IPS-11a (cell line): ENCODE data around the gene ADAM12.

Experiments
- H3K4me3 ChIP-seq: one replicate; pipeline ENCODE4 v1.5.1; 2013; ENCODE audit warnings: low read depth, low read length, control low read depth

ADAM12 gene

DNA sequence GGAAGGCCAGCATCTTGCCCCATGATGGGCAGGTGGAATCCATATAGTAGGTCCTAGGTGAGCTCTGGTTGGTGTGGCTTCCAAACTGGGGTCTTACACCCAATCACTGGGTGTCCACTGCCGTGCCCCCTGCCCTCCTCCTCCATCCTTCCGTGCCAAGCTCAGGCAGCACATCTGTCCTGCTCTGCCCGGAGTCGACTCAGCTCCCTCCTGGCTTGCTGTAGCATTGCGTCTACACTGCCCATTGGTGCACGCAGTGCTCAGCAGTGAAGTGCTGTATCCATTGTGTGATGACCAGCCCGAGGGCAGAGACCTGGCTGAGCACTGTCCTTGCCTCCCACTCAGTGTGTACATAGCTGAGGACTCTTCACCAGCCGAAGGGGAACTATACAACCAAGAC is 148.4 kb downstream of the ADAM12 start:
- H3K4me3 ChIP-seq: no peak overlapping the region

DNA sequence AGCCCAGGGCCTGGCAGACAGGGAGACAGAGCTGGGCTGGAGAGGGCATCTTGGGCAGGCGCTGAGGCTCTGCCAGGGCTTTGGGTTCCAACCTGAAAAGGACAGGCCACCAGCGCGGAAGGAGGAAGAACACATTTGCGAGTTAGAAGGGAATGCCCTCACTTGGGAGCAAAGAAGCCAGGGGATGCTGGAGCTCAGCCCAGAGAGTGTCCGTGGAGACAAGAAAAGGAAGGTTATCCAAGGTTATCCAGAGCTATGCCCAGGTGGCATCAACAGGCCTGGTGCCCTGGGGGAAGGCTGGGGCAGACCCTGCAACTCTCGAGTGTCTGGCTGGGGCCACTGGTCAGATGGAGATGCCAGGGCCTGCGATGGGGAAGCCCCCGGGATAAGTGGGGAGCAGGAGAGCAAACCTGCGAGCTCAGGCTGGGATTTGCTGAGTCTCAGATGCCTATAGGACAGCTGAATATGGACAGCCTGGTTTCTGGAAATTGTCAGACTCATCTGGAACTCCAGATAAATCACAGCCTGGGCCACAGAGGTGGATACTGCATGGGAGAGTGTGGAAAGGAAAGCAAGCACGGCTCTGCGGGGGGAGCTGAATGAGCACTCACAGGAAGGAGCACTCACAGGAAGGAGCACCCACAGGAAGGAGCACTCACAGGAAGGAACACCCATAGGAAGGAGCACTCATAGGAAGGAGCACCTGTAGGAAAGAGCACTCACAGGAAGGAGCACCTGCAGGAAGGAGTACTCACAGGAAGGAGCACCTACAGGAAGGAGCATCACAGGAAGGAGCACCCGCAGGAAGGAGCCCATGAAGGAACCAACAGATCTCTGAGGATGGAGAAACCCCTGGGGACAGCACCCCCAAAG is 152.1 kb downstream of the ADAM12 start:
- no peak overlapping the region for H3K4me3 ChIP-seq

DNA sequence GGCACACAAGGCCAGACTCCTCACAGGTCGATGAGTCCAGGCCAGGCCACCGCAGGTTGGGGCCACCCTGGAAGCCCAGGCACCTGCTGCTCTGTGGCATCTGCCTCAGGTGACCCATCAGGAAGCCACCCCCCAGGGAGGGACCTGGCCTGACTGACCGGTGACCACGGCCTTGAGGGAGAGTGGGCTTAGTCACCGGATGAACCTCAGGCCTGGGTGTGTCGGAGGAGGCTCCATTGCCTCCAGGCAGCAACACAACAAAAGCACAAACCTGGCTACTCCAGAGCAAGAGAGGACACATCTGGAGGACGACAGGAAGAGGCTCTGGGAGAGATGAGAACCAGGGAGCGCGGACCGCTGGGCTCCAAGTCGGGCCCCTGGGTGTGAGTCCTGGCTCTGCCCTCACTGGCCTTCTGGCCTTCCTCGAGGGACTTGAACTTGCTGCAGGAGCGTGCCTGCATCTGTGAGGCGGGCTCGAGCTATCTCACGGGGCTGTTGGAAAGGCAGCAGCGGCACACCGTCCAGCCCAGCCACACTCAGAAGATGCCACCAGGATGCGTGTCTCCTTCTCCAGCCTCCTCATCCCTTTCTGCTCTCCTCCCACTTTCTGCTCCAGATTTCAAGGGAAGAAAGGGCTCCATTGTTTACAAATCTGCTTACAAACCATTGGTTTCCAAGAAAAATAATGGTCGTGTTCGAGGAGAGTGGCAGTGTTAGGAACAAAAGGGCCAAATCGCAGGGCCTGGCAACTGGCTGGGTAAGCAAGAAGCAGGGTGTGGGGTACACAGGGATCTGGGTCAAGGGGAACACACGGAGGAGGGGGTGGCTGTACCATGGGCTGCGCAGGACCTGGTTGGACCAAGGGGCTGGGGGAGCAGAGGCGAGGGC is 152.9 kb downstream of the ADAM12 start:
- no peak overlapping the region for H3K4me3 ChIP-seq

DNA sequence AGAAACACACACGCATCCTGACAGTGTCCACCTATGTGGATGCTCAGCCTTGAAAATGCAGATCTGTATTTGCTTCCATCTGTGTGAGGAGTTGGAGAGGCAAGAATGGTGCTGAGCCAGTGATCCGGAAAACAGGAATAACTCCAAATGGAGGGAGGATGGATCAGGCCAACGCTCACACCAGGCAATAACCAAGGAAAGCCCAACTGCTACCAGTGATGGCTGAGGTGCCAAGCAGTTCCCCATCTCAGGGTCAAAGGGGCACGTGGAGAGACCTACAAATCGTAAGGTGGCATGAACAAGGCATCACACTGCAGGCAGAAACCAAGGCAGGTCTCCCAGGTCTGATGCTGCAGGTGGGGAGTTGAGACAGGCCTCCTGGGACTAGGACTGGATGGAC is 153.6 kb downstream of the ADAM12 start:
- H3K4me3 ChIP-seq: no peak overlapping the region

- no peak overlapping the region for H3K4me3 ChIP-seq
These were observed 154.8 kb downstream of the ADAM12 start for GRCh38 chr10:126233182-126234148.

DNA sequence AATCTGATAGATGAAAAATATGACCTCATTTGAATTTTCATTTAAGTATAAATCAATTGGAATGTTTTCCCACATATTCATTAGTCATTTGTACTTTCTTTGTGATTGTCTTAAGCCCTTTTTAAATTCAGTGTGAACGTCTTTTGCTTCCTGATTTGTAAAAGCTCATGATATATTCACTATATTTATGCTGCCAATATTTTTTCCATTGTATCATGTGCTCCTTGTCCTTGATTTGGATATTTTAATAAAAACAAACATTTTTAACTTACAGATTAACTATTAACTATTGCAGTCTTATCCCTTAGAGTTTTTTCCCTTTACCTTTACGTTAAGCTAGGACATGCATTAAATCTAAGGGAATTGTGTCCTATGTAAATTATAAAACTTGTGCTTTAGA is 157.7 kb downstream of the ADAM12 start:
- no peak overlapping the region for H3K4me3 ChIP-seq

DNA sequence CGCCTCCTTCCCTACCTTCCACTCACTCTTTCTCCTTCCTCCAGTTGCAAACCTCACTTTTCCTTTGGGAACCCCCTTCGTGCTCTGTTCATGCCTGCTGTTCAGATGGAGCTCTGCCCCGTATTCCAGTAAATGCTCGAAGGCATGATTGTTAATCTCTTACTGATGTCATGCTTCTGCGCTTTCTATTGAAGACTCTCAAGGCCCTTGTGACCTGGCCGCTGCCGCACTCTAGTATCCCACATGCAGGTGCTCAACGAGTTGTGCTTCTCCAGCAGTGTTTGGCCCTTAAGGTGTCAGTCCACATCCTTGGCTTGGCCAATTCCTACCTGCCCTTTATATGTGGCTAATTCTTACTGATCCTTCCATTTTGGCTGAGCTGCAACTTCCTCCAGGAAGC is 158.6 kb downstream of the ADAM12 start:
- no peak overlapping the region for H3K4me3 ChIP-seq

DNA sequence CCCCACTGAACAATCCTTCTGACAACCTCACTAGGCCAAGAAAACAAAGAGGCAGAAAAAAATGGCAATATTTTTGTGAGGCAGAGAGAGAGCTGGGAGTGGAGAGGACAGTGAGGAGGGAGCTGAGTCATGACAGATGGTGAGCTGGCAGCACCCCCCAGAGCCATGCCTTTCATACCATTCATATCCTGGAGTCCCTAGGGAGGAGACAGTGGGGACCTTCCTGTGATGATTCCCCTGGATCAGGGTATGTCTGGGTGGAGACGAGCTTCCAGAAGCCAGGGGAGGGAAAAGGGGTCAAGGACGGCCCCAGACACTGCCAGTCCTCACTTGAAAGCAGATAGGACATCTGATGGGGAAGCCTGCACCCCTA is 160.5 kb downstream of the ADAM12 start:
- H3K4me3 ChIP-seq: no peak overlapping the region

DNA sequence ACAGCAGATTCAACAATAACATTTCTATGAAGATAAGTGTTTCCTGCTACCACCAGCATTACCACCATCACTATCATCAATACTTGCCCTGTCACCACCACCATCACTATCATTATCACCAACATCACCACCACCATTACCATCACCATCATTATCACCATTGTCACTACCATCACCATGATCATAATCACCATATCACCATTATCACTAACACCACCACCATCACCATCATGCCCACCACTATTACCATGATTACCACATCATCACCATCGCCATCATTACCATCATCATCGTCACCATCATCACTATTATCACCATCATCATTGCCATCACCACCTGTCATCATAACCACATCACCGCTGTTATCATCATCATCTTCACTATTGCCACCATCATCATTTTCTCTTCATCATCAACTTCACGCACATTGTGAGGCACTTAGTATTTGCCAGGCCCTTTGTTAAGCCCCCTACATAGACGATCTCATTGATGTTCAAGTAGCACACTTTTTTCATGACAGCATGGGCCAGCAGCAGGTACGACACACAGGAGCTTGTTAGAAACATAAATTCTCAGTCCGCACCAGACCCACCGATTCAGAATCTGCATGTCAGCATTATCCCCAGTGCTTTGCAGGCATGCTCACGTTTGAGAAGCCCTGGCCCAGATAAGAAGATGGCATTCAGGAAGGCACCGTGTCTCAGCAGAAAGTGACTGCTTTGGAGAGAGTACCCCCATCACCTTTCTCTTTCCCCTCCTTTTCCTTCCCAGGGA is 161.1 kb downstream of the ADAM12 start:
- no peak overlapping the region for H3K4me3 ChIP-seq

- no peak overlapping the region for H3K4me3 ChIP-seq
These were observed 162.1 kb downstream of the ADAM12 start for GRCh38 chr10:126226205-126226604.

DNA sequence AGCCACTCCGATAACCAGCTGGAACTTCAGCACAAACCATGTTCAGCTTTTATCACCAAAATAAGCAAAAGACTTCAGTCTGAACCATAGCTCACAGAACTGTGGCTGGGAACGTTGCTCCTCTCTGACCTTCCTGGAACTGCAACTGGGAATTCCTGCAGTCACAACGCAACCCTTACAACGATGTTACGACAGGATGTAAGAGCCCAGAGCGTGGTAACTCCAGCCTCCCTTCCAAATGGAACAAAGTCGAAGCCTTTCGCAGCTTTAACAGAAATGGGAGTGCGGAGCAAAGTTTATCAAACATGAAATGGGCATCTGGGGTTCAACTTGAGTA is 162.6 kb downstream of the ADAM12 start:
- no peak overlapping the region for H3K4me3 ChIP-seq

DNA sequence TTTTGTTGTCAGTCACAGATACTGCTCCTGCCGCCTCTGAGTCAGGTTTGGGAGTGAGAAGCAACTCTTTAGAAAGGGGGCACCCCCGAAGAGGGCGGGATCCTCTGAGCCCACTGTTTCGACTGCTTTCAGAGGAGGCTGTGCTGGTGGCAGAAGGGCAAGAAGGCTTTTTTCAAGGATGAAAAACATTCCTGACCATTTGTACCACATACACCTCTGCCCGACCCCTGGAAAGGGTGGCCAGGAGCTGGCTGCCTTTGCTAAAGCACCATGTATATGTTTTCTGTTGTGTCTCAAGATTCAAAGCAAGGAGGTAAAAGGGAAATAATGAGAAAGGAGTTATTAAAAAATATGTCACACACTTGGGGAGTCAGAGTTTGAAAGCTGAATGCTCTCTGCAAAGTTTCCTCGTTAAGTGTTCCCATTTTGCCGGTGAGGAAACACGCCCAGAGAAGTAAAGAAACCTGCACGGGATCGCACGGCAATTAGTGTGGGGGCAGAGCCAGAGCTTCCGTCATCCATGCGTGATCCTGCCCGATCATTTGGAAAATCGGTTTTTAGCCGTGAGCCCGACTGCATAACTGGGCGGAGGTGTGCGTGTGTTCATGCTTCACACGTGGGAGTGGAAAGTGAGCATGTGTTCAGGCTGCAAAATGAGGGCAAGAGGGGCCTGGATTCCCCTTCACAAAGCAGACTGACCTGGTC is 163.2 kb downstream of the ADAM12 start:
- no peak overlapping the region for H3K4me3 ChIP-seq

GRCh38 chr10:126223512-126224067 is 164.7 kb downstream of the ADAM12 start:
- H3K4me3 ChIP-seq: no peak overlapping the region

DNA sequence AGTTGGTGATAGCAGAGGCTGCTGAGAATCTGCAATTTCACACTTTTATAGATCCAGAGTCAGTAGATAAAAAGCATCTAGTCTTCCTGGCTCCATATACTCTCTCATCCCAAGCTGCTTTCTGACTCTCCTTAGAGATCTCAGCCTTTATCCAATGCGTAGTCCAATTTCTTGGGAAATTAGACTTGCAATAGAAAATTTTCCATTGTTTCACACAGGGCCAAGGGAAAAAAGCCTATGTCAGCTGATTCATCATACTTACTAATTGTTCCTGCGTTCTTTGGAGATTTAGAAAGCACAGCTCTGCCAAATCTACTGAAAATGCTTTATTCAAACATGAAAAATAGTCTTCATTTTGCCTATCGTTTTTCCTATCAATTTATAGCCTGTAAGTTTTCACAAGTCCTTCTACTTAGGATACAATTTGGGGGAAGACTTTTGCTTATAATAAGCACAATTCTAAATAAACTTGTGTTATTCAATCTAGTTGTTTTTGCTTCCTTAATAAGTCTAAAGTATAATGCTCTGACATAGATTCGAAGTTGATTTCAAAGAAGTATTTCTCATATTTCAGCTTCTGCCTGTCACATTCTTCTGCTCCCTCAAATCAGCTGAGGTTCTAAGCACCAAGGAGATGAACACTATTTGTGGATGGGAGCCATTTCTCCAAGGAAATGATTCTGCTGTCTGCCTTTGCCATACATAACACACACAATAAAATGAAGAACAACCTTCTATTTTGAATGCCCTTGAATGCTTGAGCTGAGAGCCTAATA is 165.4 kb downstream of the ADAM12 start:
- no peak overlapping the region for H3K4me3 ChIP-seq

DNA sequence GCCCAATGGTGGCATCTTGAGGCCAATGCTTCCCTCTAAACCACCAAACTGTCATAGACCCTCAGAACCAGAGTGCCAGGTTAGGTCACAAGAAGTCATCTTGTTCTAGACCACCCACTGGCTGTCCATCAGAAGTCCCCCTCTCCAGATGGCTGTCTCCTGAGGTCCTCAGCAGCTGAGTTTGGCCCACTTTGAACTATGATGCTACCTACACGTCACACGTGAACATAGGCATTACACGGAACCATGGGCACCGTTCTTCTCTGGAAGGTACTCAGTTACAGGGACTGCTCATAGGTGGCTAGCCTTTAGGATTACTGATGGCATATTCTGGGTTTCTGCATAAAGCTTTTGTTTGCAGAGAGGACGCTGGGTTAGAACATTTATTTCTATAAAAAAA is 166.4 kb downstream of the ADAM12 start:
- H3K4me3 ChIP-seq: no peak overlapping the region

DNA sequence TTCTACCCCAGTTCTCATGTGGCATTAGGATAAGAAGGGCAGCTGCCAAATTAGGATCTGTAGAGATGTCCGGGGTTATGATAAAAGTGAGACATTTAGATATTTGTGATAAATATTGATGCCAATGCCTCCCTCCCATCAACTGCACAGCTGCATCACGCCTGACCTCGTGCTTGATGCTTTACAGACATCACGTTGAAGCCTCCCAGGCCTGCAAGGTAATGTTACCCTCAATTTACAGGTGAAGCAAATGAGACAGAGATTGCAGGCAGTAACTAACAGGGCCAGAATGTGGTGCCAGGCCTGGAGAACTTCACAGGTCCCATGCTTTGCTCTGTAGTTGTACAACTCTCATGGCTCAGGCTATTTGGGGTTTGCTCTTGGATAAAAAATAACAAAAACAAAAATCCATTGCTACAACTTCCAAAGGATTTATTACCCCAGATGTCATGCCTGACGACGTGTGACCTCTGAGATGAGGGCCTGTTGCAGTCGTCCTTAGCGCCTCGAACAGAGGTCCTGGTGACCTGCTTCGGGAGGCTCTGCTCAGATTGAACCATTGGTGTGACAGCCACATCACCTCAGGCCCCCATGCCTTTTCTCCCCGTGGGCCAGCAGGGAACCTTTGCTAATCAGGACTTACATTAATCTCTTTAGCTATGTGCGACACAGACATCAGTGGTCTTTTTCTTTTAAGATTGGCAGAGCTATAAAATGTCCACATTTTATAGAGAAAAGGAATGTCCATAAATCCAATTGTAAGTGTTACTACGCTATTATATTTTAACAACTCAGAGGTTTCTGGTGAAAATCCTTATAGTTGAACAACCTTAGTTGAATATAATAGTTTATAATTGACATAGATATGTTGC is 169.3 kb downstream of the ADAM12 start:
- no peak overlapping the region for H3K4me3 ChIP-seq

DNA sequence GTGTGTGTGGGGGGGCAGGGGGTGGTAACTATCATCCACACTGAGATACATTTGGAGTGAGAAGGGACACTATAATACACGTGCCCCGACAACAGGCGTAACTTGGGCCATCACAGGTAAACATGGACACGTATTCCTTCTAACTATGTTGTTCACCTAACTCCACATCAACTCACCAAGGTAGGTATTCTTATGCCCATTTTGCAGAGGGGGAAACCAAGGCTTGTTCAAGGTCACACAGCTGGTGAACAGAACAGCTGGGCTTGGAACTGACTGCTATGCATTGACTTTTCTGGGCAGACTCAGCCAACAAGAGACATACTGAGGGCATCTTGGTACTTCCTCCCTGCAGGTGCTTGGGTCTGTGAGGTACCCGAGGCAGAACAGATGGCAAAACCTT is 170.1 kb downstream of the ADAM12 start:
- H3K4me3 ChIP-seq: no peak overlapping the region

GRCh38 chr10:126216632-126216961 is 171.7 kb downstream of the ADAM12 start:
- H3K4me3 ChIP-seq: no peak overlapping the region
